PC-9 (cell line): ENCODE data around the gene NAT8. TPM values are rescaled to one million over a fixed set of nuclear protein-coding genes. Genes with fewer than 3 reads are reported as not detected.
"Not testable (repeated sequence)": the region's sequence is repeated elsewhere in the genome, so short reads cannot be mapped to it uniquely, and the experiment has no call there.

Experiments used
- BruUV-seq: library from RNA; stranded (reverse); fragments of 400-500 nt; replicated peaks from 2 replicates; lab custom pipeline; 2021; lab: Mats Ljungman, UMichigan
- CTCF ChIA-PET: fragments of 300-600 bp; sonication (Branson Sonifier 250); formaldehyde crosslinking; loops from one replicate; lab custom pipeline; 2022; ENCODE audit warnings: antibody characterized with exemption; lab: Charles Lee
- POLR2A ChIA-PET: fragments of 300-600 bp; sonication (Branson Sonifier 250); formaldehyde crosslinking; loops from one replicate; lab custom pipeline; 2022; ENCODE audit warnings: antibody characterized with exemption; ENCODE audit not compliant: unreplicated experiment; lab: Charles Lee
- DNase-seq, 2 experiments: peaks; one replicate each; pipeline versions ENCODE4 v3.0.0 to v3.0.0-alpha.2; 2015 to 2022; ENCODE audit warnings: mixed read lengths in 1 of 2
- H2AFZ ChIP-seq: fragments of 200-600 bp; sonication (generic); 2 replicates; pipeline ENCODE4 v1.8.1; 2017; ENCODE audit warnings: antibody characterized with exemption
- H3F3A ChIP-seq: fragments of 200-600 bp; sonication (generic); 2 replicates; pipeline ENCODE4 v1.8.1; 2017; ENCODE audit warnings: antibody characterized with exemption, mild to moderate bottlenecking, low read depth; ENCODE audit not compliant: insufficient read depth
- H3K27ac ChIP-seq: fragments of 200-600 bp; sonication (generic); 2 replicates; pipeline ENCODE4 v1.6.1; 2016; ENCODE audit warnings: mixed run types
- H3K27me3 ChIP-seq: fragments of 200-600 bp; sonication (generic); 2 replicates; pipeline ENCODE4 v1.6.1; 2016; ENCODE audit warnings: low read depth, mixed run types; ENCODE audit not compliant: insufficient read depth
- H3K36me3 ChIP-seq: fragments of 200-600 bp; sonication (generic); 2 replicates; pipeline ENCODE4 v1.6.1; 2016; ENCODE audit warnings: low read depth, mixed run types
- H3K4me1 ChIP-seq: fragments of 200-600 bp; sonication (generic); replicated peaks from 2 replicates; pipeline ENCODE4 v1.6.1; 2016; ENCODE audit warnings: mixed run types; ENCODE audit not compliant: insufficient read depth
- H3K4me2 ChIP-seq: fragments of 200-600 bp; sonication (generic); 2 replicates; pipeline ENCODE4 v1.6.1; 2017; ENCODE audit warnings: mixed run types
- H3K4me3 ChIP-seq: fragments of 200-600 bp; sonication (generic); 2 replicates; pipeline ENCODE4 v1.6.1; 2016; ENCODE audit warnings: mixed run types
- H3K79me2 ChIP-seq: fragments of 200-600 bp; sonication (generic); 2 replicates; pipeline ENCODE4 v1.6.1; 2017; ENCODE audit warnings: low read depth, mixed run types
- H3K9me2 ChIP-seq: fragments of 200-600 bp; sonication (generic); 2 replicates; pipeline ENCODE4 v1.8.1; 2017; ENCODE audit warnings: mild to moderate bottlenecking; ENCODE audit not compliant: insufficient read depth
- H3K9me3 ChIP-seq: fragments of 200-600 bp; sonication (generic); 2 replicates; pipeline ENCODE4 v1.8.1; 2016; ENCODE audit warnings: low read depth; ENCODE audit not compliant: insufficient read depth
- H4K20me1 ChIP-seq: fragments of 200-600 bp; sonication (generic); 2 replicates; pipeline ENCODE4 v1.8.1; 2017; ENCODE audit not compliant: insufficient read depth
- CTCF ChIP-seq: fragments of 200-600 bp; sonication (generic); conservative IDR thresholded peaks from 2 replicates; pipeline ENCODE4 v1.6.1; 2017; ENCODE audit warnings: mixed run types, antibody characterized with exemption, mild to moderate bottlenecking, moderate library complexity
- EZH2 ChIP-seq: fragments of 200-600 bp; sonication (generic); IDR thresholded peaks from 2 replicates; pipeline ENCODE4 v1.8.0; 2017; ENCODE audit warnings: antibody characterized with exemption, low read depth
- intact Hi-C: fragments of 100-400 bp; cut with micrococcal nuclease; formaldehyde crosslinking; loops from one replicate; pipeline ENCODE4 v1.10.0; 2022; ENCODE audit not compliant: unreplicated experiment
- total RNA-seq: library from RNA; stranded (reverse); gene quantifications from 2 replicates; pipeline ENCODE4 v1.2.3, GENCODE V29; 2021

Gene NAT8
- total RNA-seq, 1 experiment from 2014 or later, result not detected

GRCh38 chr2:73667239-73667638 lies 25.0 kb upstream of the NAT8 start:
- BruUV-seq, H2AFZ ChIP-seq, DNase-seq, CTCF ChIA-PET, H3K4me3 ChIP-seq, POLR2A ChIA-PET, H3K79me2 ChIP-seq, H3K27ac ChIP-seq, H3K4me1 ChIP-seq, H3K9me2 ChIP-seq, H3K9me3 ChIP-seq, H3K4me2 ChIP-seq, H3F3A ChIP-seq, H4K20me1 ChIP-seq, H3K36me3 ChIP-seq, intact Hi-C loops: not testable (repeated sequence)
- H3K27me3 ChIP-seq, result peaks cover 36% of the 10 kb centered on the region

- ChIA-PET CTCF (no interaction called here), POLR2A (no interaction called here)
- BruUV-seq, result no TSS peak
- no peaks in the 10 kb centered on the region for H4K20me1 ChIP-seq
- no peaks in the 10 kb centered on the region for H3K79me2 ChIP-seq
- peaks cover 62% of the 10 kb centered on the region for H3K27me3 ChIP-seq
- H3K27ac ChIP-seq, result no peak overlapping the region
- no peaks in the 10 kb centered on the region for H3K9me3 ChIP-seq
- no peak for TF ChIP-seq EZH2
- no peaks in the 10 kb centered on the region for H3K4me1 ChIP-seq
- no peak overlapping the region for H3K4me3 ChIP-seq
- no peak overlapping the region for H3K4me2 ChIP-seq
- DNase-seq, result no peak
- H3K9me2 ChIP-seq, result no peaks in the 10 kb centered on the region; the same call in 1 of the 2 replicates
- H2AFZ ChIP-seq, result no peak overlapping the region
- no peaks in the 10 kb centered on the region for H3K36me3 ChIP-seq
- H3F3A ChIP-seq, result no peaks in the 10 kb centered on the region
- intact Hi-C loops, result no loop called here
Measured at GRCh38 chr2:73654175-73654574, 12.0 kb upstream of the NAT8 start.

- Histone ChIP-seq H3K9me3 (no peaks in the 10 kb centered on the region), H3F3A (no peaks in the 10 kb centered on the region), H3K4me1 (no peaks in the 10 kb centered on the region), H3K27ac (no peak overlapping the region), H4K20me1 (no peaks in the 10 kb centered on the region), H3K4me2 (no peak overlapping the region), H3K36me3 (no peaks in the 10 kb centered on the region), H3K27me3 (peaks cover 52% of the 10 kb centered on the region), H3K9me2 (no peaks in the 10 kb centered on the region; the same call in 1 of the 2 replicates), H2AFZ (no peak overlapping the region), H3K4me3 (no peak overlapping the region), H3K79me2 (no peaks in the 10 kb centered on the region)
- TF ChIP-seq EZH2, result no peak
- TF ChIP-seq CTCF, result no peak
- no TSS peak for BruUV-seq
- peak in 1 of 2 experiments; percentile 33 for DNase-seq
- ChIA-PET POLR2A (no interaction called here), CTCF (no interaction called here)
- intact Hi-C loops, result no loop called here
Measured at GRCh38 chr2:73652348-73652747, 10.1 kb upstream of the NAT8 start.

GRCh38 chr2:73651591-73652230 lies 9.5 kb upstream of the NAT8 start:
- DNase-seq, result no peak
- Histone ChIP-seq H2AFZ (no peak overlapping the region), H3K27me3 (peaks cover 57% of the 10 kb centered on the region), H3K9me3 (no peaks in the 10 kb centered on the region), H3K4me2 (no peak overlapping the region), H3F3A (no peaks in the 10 kb centered on the region), H3K27ac (no peak overlapping the region), H4K20me1 (no peaks in the 10 kb centered on the region), H3K4me1 (no peaks in the 10 kb centered on the region), H3K9me2 (no peaks in the 10 kb centered on the region; the same call in 1 of the 2 replicates), H3K36me3 (no peaks in the 10 kb centered on the region), H3K4me3 (no peak overlapping the region), H3K79me2 (no peaks in the 10 kb centered on the region)
- intact Hi-C loops, result no loop called here
- BruUV-seq, result no TSS peak
- ChIA-PET CTCF (no interaction called here), POLR2A (no interaction called here)
- TF ChIP-seq EZH2, result no peak
- TF ChIP-seq CTCF, result no peak
